Small intestine (tissue), 7 donors: ENCODE measurements around the gene SMAD1. TPM values are rescaled to one million over a fixed set of nuclear protein-coding genes. Genes with fewer than 3 reads are reported as not detected.
A peak's percentile ranks its signal among the peaks of the same experiment; 100 is the strongest.

Experiments
- DNase-seq, 2 donors: peaks; one replicate each; pipeline versions ENCODE4 v3.0.0 to v3.0.0-alpha.2; 2013
- FAIRE-seq: peaks from 2 replicates; lab custom pipeline; 2012; peaks lifted over from hg19 to GRCh38; lab: Jason Lieb, UNC
- H3K27ac ChIP-seq, 3 donors: one replicate each; pipeline ENCODE4 v1.5.1; 2013; ENCODE audit warnings: low read length in 2 of 3, mild to moderate bottlenecking in 2 of 3, control low read depth in 1 of 3, inconsistent platforms in 1 of 3, low read depth in 1 of 3, moderate library complexity in 1 of 3
- H3K27me3 ChIP-seq, 3 donors: one replicate each; pipeline ENCODE4 v1.6.1; 2013; ENCODE audit warnings: low read length in 3 of 3, inconsistent platforms in 1 of 3; ENCODE audit not compliant: control insufficient read depth in 3 of 3, insufficient read depth in 3 of 3
- H3K36me3 ChIP-seq, 3 donors: one replicate each; pipeline ENCODE4 v1.6.1; 2013; ENCODE audit warnings: low read length in 3 of 3, inconsistent platforms in 1 of 3, low read depth in 1 of 3, mild to moderate bottlenecking in 1 of 3, moderate library complexity in 1 of 3; ENCODE audit not compliant: control insufficient read depth in 3 of 3, insufficient read depth in 2 of 3
- H3K4me1 ChIP-seq, 3 donors: one replicate each; pipeline ENCODE4 v1.6.1; 2013; ENCODE audit warnings: low read length in 2 of 3, inconsistent platforms in 1 of 3, low read depth in 1 of 3, mild to moderate bottlenecking in 1 of 3, moderate library complexity in 1 of 3; ENCODE audit not compliant: control insufficient read depth in 3 of 3, insufficient read depth in 2 of 3
- H3K4me3 ChIP-seq, 3 donors: one replicate each; pipeline ENCODE4 v1.5.1; 2013; ENCODE audit warnings: low read length in 3 of 3, control low read depth in 1 of 3, inconsistent platforms in 1 of 3, low read depth in 1 of 3, mild to moderate bottlenecking in 1 of 3, moderate library complexity in 1 of 3
- H3K9me3 ChIP-seq, 2 donors: one replicate each; pipeline ENCODE4 v1.6.1; 2013; ENCODE audit warnings: low read depth in 1 of 2, low read length in 1 of 2; ENCODE audit not compliant: control insufficient read depth in 2 of 2, insufficient read depth in 1 of 2
- WGBS, 3 donors: extraction: QIAGEN DNeasy Blood & Tissue Kit; methylation state at CpG; one replicate each; pipeline ENCODE4 v1.1.7; 2013; 5-methylcytosine and 5-hydroxymethylcytosine counted together
- polyA plus RNA-seq, 4 donors: library from polyadenylated mRNA; stranded (reverse) in 3 of 4; unstranded in 1 of 4; fragments of 200-250 nt in 3 of 4; fragments of 120-200 nt in 1 of 4; gene quantifications; one replicate each; pipeline versions ENCODE4 v1.2.1 to v1.2.3, GENCODE V29; 2013
- donor health status: healthy with polysubstance abuse.
- donor health status: control.
- donor health status: control.
- donor health status: Bipolar disorder and iron deficiency.
- donor health status: healthy.

SMAD1 gene
- polyA plus RNA-seq, 4 donors: 11.4 to 42.1 (median 15.2) TPM

- Histone ChIP-seq H3K36me3 (no peaks in the 10 kb centered on the region), H3K27ac (no peak overlapping the region), H3K9me3 (no peaks in the 10 kb centered on the region), H3K27me3 (no peaks in the 10 kb centered on the region), H3K4me1 (peaks cover 8 to 9% (median 8%) of the 10 kb centered on the region in 3 donors), H3K4me3 (no peak overlapping the region)
- FAIRE-seq: no peak
- DNase-seq: no peak
- 80 to 86% (median 82%) methylated on average over 1 of the region's 1 CpG for WGBS, 3 donors
Measured at GRCh38 chr4:145490361-145490760, 8.7 kb downstream of the SMAD1 start.

- Histone ChIP-seq H3K36me3 (no peaks in the 10 kb centered on the region), H3K4me3 (no peak overlapping the region), H3K4me1 (peaks cover 8 to 9% (median 8%) of the 10 kb centered on the region in 3 donors), H3K27ac (no peak overlapping the region), H3K27me3 (no peaks in the 10 kb centered on the region), H3K9me3 (no peaks in the 10 kb centered on the region)
- no peak for FAIRE-seq
- WGBS, 3 donors: 84 to 91% (median 87%) methylated on average over 1 of the region's 1 CpG
- no peak for DNase-seq
Measured at GRCh38 chr4:145490796-145491195, 9.1 kb downstream of the SMAD1 start.

GRCh38 chr4:145492376-145492775 lies 10.7 kb downstream of the SMAD1 start:
- FAIRE-seq: no peak
- 30 to 75% (median 40%) methylated on average over 3 of the region's 3 CpGs for WGBS, 3 donors
- no peaks in the 10 kb centered on the region for H3K27me3 ChIP-seq
- H3K9me3 ChIP-seq: no peaks in the 10 kb centered on the region
- H3K36me3 ChIP-seq: no peaks in the 10 kb centered on the region
- no peak overlapping the region for H3K4me3 ChIP-seq
- DNase-seq: peak in 1 of 2 donors; percentile 87
- peak overlapping the region in 1 of 3 donors; percentile 48 for H3K27ac ChIP-seq
- peaks cover 3 to 11% (median 8%) of the 10 kb centered on the region in 3 donors for H3K4me1 ChIP-seq

GRCh38 chr4:145493166-145493565 lies 11.5 kb downstream of the SMAD1 start:
- peak overlapping the region in 1 of 3 donors; percentile 55 for H3K27ac ChIP-seq
- peaks cover 3 to 13% (median 8%) of the 10 kb centered on the region in 3 donors for H3K4me1 ChIP-seq
- H3K27me3 ChIP-seq: no peaks in the 10 kb centered on the region
- H3K36me3 ChIP-seq: no peaks in the 10 kb centered on the region
- FAIRE-seq (no peak), DNase-seq (no peak)
- H3K9me3 ChIP-seq: no peaks in the 10 kb centered on the region
- 54 to 71% (median 60%) methylated on average over 2 of the region's 2 CpGs for WGBS, 3 donors
- H3K4me3 ChIP-seq: no peak overlapping the region

GRCh38 chr4:145494666-145495270 lies 13.1 kb downstream of the SMAD1 start:
- H3K4me1 ChIP-seq: peaks cover 3 to 11% (median 8%) of the 10 kb centered on the region in 3 donors
- 73 to 80% (median 80%) methylated on average over 4 of the region's 4 CpGs for WGBS, 3 donors

GRCh38 chr4:145496292-145496691 lies 14.6 kb downstream of the SMAD1 start:
- H3K4me3 ChIP-seq: no peak overlapping the region
- DNase-seq (no peak), FAIRE-seq (no peak)
- no peaks in the 10 kb centered on the region for H3K9me3 ChIP-seq
- H3K36me3 ChIP-seq: no peaks in the 10 kb centered on the region
- H3K27me3 ChIP-seq: no peaks in the 10 kb centered on the region
- H3K27ac ChIP-seq: no peak overlapping the region
- H3K4me1 ChIP-seq: peaks cover 3 to 10% (median 10%) of the 10 kb centered on the region in 3 donors
- 87 to 93% (median 92%) methylated on average over 5 of the region's 5 CpGs for WGBS, 3 donors

More at GRCh38 chr4:145494666-145495270, 13.1 kb downstream of the SMAD1 start:
- H3K27ac ChIP-seq: no peak overlapping the region
- DNase-seq (no peak), FAIRE-seq (no peak)
- H3K9me3 ChIP-seq: no peaks in the 10 kb centered on the region
- H3K27me3 ChIP-seq: no peaks in the 10 kb centered on the region
- H3K36me3 ChIP-seq: no peaks in the 10 kb centered on the region
- H3K4me3 ChIP-seq: no peak overlapping the region

GRCh38 chr4:145497199-145498149 lies 15.8 kb downstream of the SMAD1 start:
- no peaks in the 10 kb centered on the region for H3K36me3 ChIP-seq
- H3K4me3 ChIP-seq: no peak overlapping the region
- FAIRE-seq (no peak), DNase-seq (no peak)
- H3K27ac ChIP-seq: no peak overlapping the region
- peaks cover under 1 to 7% (median 4%) of the 10 kb centered on the region in 3 donors for H3K4me1 ChIP-seq
- no peaks in the 10 kb centered on the region for H3K27me3 ChIP-seq
- WGBS, 3 donors: 88 to 94% (median 93%) methylated on average over 9 of the region's 9 CpGs
- no peaks in the 10 kb centered on the region for H3K9me3 ChIP-seq

GRCh38 chr4:145498430-145498829 lies 16.8 kb downstream of the SMAD1 start:
- Histone ChIP-seq H3K27ac (no peak overlapping the region), H3K27me3 (no peaks in the 10 kb centered on the region), H3K9me3 (no peaks in the 10 kb centered on the region), H3K4me3 (no peak overlapping the region), H3K36me3 (no peaks in the 10 kb centered on the region), H3K4me1 (peaks cover 0 to 5% (median 3%) of the 10 kb centered on the region in 3 donors)
- FAIRE-seq: peak; percentile 57
- DNase-seq: no peak
